HG02840 (cell line): ENCODE data around the gene NFE2L2.
"Not testable (repeated sequence)": the region's sequence is repeated elsewhere in the genome, so short reads cannot be mapped to it uniquely, and the experiment has no call there.

ENCODE experiments used
- ATAC-seq: cut with Tn5 transposase; IDR thresholded peaks from one replicate; pipeline ENCODE4 v1.9.1; 2021; ENCODE audit warnings: mild to moderate bottlenecking, moderate library complexity, moderate number of reproducible peaks; ENCODE audit not compliant: unreplicated experiment, low FRiP score

The NFE2L2 gene

GRCh38 chr2:177258059-177258458 lies 6.5 kb downstream of the NFE2L2 start:
- no peak for ATAC-seq

DNA sequence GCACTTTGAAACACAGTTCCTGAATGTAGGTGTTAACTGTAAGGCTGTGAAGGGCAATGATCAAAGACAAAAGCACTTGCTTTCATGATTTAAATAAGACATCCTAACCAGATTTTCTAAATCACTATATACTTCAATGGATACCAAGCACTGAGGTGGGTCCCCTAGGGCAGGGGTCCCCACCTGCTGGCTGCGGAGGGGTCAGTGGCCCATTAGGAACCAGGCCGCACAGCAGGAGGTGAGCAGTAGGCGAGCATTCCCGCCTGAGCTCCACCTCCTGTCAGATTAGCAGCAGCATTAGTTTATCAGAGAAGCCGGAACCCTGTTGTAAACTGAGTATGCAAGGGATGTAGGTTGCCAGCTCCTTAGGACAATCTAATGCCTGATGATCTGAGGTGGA lies 7.1 kb downstream of the NFE2L2 start:
- no peak for ATAC-seq

- ATAC-seq: no peak
Measured at GRCh38 chr2:177256695-177257094, 7.8 kb downstream of the NFE2L2 start.

DNA sequence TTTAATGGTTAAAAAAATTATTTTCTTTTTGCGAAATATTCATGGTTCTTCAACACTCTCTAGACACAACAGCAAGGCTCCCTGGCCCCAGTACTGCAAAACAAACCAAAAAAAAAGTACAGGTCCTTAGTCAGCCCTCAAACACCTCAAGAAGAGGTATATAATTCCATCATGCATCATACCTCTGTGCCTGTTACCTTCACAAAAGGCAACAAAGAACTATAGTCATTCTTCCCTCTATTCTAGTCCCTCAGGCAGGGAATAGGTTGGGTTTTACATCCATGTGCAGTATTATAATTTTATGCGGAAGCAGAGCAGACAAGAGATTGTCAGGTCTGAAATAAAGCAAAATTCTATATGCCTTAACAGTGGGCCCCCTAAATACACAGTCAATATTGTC lies 8.5 kb downstream of the NFE2L2 start:
- ATAC-seq: no peak

DNA sequence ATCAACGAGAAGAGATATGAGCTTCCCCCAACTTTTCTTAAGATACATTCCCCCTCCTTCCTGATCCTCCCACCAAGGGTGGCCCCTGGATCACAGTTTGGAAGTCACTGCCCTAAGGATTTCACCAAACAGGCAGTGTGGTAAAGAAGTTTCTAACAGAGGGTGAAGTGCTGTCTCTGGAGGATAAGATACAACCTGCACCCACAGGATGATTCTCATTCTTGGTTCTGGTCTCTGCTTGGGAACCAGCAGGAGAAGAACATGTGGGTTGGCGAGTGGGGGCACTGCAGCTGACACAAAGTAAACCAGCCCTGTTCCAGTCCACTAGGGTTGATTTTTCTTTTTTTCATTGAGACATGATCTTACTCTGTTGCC lies 9.3 kb downstream of the NFE2L2 start:
- no peak for ATAC-seq

DNA sequence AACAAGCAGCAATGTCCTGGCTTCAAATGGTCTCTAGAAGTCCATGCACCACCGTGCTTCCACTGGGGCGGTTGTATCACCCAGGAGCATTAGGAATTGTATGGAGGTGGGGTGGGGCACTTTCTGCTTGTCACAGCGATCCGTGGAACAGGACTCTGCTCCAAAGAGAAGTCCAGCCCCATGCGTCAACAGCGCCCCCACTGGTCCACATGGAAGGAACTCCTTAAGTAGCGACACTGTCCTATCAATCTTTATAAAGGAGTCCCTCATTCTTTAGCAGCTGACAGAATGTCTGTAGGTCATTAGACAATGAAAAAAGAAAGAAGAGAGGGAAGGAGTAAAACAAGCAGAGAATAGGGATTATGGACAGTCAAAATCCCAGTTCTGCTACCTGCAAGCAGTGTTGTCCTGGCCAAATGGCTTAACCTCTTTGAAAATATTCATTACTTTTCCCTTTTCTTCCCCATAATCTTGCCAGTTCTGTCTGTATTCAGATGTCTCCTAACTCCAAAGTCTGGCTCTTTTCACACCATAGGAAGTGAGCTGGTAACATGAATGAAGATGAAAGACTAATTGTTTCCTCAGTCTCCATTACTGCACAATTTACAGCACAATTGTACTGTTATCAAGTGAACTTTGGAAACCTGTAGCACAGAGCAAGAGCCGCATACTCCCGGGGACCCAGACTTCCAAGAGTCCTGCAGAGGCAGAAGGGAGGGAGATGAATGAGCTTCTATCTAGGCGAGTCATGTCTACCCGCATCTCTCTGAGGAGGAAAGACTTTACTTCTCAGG lies 9.9 kb downstream of the NFE2L2 start:
- ATAC-seq: no peak

GRCh38 chr2:177253704-177254103 lies 10.8 kb downstream of the NFE2L2 start:
- no peak for ATAC-seq

GRCh38 chr2:177252808-177253531 lies 11.6 kb downstream of the NFE2L2 start:
- no peak for ATAC-seq

- no peak for ATAC-seq
Measured at GRCh38 chr2:177251165-177251542, 13.4 kb downstream of the NFE2L2 start.

GRCh38 chr2:177250461-177250860 lies 14.1 kb downstream of the NFE2L2 start:
- no peak for ATAC-seq

- no peak for ATAC-seq
Measured at GRCh38 chr2:177249038-177249437, 15.5 kb downstream of the NFE2L2 start.

- ATAC-seq: no peak
Measured at GRCh38 chr2:177247693-177248262, 16.7 kb downstream of the NFE2L2 start.

DNA sequence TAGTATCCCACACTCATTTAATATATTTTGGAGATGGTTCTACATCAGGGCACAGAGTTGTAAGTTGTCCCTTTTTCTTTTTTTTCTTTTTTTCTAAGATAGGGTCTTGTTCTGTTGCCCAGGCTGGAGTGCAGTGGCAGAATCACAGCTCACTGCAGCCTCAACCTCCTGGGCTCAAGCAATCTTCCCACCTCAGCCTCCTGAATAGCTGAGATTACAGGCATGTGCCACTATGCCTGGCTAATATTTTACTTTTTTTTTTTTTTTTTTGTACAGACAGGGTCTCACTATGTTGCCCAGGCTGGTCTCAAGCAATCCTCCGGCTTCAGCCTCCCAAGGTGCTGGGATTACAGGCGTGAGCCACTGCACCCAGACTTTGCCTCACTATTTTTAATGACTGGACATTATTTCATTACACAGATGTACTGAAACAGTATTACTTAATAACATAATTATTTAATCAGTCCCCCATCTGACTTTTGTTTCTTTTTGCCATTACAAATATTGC lies 17.9 kb downstream of the NFE2L2 start:
- ATAC-seq: not testable (repeated sequence)

- ATAC-seq: no peak
Measured at GRCh38 chr2:177246000-177246399, 18.5 kb downstream of the NFE2L2 start.

GRCh38 chr2:177245010-177245422 lies 19.5 kb downstream of the NFE2L2 start:
- ATAC-seq: no peak

- ATAC-seq: no peak
Measured at GRCh38 chr2:177244244-177244771, 20.2 kb downstream of the NFE2L2 start.

GRCh38 chr2:177243476-177243875 lies 21.1 kb downstream of the NFE2L2 start:
- ATAC-seq: no peak

GRCh38 chr2:177243073-177243472 lies 21.5 kb downstream of the NFE2L2 start:
- no peak for ATAC-seq

DNA sequence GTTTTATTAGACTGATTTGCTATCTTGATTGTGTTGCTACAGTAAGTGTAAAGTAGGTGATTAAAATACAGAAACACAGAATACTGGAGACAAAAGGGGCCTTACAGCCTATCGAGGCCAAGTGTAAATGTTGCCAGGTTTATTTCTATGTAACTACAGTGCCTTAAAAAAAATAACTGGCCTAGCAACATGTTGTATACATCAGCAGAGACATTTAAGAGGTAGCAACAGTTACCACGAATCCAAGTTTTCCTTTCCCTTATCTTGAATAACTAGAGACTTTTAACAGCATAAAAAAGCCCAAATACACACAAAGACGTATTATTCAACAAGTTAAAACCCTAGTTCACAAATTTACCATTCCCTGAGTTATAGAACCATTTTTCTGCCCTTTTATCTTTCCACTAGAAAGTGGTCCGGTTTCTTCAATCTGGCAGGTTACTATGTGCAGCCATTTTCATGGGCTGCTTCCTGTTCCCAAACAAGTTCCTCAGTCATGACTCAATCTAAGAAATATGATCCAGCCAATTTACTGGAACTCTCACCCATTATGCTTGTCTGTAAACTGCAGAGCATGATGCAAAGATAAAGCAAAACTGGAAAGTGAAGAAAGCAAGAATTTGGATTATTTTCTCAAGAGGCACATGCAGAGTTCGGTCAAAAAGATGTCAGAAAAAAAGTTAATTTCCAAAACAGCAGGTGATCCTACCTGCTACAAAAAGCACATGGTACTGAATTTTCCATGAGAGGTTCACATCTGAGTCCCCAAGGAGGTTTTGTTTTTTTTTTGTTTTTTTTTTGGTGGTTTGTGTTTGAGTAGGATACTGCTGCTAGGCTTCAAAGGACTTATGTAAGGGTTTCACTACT lies 22.2 kb downstream of the NFE2L2 start:
- ATAC-seq: no peak

DNA sequence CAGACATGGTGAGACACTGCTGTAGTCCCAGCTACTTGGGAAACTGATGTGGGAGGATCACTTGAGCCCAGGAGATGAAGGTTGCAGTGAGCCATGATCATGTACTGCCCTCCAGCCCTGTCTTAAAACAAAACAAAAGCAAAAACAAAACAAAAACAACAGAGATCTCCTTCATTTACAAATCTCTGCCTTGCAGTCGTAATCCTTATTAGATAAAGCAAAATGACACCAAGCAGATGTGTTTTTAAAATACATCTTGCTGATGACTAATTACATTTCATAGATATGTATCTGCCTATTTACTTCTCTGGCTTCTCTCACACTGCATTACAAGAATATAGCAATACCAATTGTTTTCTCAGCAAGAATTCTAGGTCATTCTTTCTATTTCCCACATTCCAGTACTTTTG lies 22.8 kb downstream of the NFE2L2 start:
- ATAC-seq: no peak
